MCF 10A (cell line): ENCODE data around the gene PCDHA4. TPM values are rescaled to one million over a fixed set of nuclear protein-coding genes. Genes with fewer than 3 reads are reported as not detected.
"Not testable (repeated sequence)": the region's sequence is repeated elsewhere in the genome, so short reads cannot be mapped to it uniquely, and the experiment has no call there.

Experiments used
- BruUV-seq: library from RNA; stranded (reverse); fragments of 400-500 nt; replicated peaks from 2 replicates; lab custom pipeline; 2021; lab: Mats Ljungman, UMichigan
- CTCF ChIA-PET: fragments of 300-600 bp; sonication (Branson Sonifier 250); formaldehyde crosslinking; extraction: SDS; loops from one replicate; lab custom pipeline; 2021; ENCODE audit warnings: antibody characterized with exemption, inconsistent platforms; lab: Yijun Ruan, JAX
- POLR2A ChIA-PET: fragments of 300-600, 350-650 bp; sonication (Branson Sonifier 250); formaldehyde crosslinking; extraction: SDS; loops from one replicate; lab custom pipeline; 2020; ENCODE audit warnings: antibody characterized with exemption, inconsistent platforms; lab: Yijun Ruan, JAX
- DNase-seq: peaks from one replicate; pipeline ENCODE4 v3.0.0-alpha.2; 2018; ENCODE audit not compliant: unreplicated experiment
- H3K27ac Mint-ChIP-seq: one replicate; pipeline ENCODE4 v1.8.0; 2022; ENCODE audit warnings: mild to moderate bottlenecking, low read depth, mixed read lengths; ENCODE audit not compliant: unreplicated experiment
- H3K27me3 Mint-ChIP-seq: one replicate; pipeline ENCODE4 v1.8.0; 2022; ENCODE audit warnings: mixed read lengths; ENCODE audit not compliant: insufficient read depth, unreplicated experiment
- H3K36me3 Mint-ChIP-seq: one replicate; pipeline ENCODE4 v1.8.0; 2022; ENCODE audit warnings: mild to moderate bottlenecking, moderate library complexity, mixed read lengths; ENCODE audit not compliant: insufficient read depth, unreplicated experiment
- H3K4me1 Mint-ChIP-seq: one replicate; pipeline ENCODE4 v1.8.0; 2022; ENCODE audit warnings: mixed read lengths; ENCODE audit not compliant: insufficient read depth, unreplicated experiment
- H3K4me3 Mint-ChIP-seq: one replicate; pipeline ENCODE4 v1.8.0; 2022; ENCODE audit warnings: mild to moderate bottlenecking, moderate library complexity, mixed read lengths; ENCODE audit not compliant: unreplicated experiment
- H3K9me3 Mint-ChIP-seq: one replicate; pipeline ENCODE4 v1.8.0; 2022; ENCODE audit warnings: mixed read lengths; ENCODE audit not compliant: unreplicated experiment
- intact Hi-C: fragments of 100-400 bp; cut with micrococcal nuclease; formaldehyde crosslinking; loops from 2 replicates; pipeline ENCODE4 v1.14.1; 2022
- total RNA-seq: library from RNA; stranded (reverse); gene quantifications from 2 replicates; pipeline ENCODE4 v1.2.3, GENCODE V29; 2022
- TF ChIP-seq, protein P1 (sequence below): fragments of 200-600 bp; IDR thresholded peaks from one replicate; pipeline ENCODE4 v1.8.0; 2022; ENCODE audit warnings: antibody characterized with exemption, mild to moderate bottlenecking; ENCODE audit not compliant: unreplicated experiment

PCDHA4 gene
- total RNA-seq, 1 experiment from 2014 or later, result 0.16 TPM

DNA sequence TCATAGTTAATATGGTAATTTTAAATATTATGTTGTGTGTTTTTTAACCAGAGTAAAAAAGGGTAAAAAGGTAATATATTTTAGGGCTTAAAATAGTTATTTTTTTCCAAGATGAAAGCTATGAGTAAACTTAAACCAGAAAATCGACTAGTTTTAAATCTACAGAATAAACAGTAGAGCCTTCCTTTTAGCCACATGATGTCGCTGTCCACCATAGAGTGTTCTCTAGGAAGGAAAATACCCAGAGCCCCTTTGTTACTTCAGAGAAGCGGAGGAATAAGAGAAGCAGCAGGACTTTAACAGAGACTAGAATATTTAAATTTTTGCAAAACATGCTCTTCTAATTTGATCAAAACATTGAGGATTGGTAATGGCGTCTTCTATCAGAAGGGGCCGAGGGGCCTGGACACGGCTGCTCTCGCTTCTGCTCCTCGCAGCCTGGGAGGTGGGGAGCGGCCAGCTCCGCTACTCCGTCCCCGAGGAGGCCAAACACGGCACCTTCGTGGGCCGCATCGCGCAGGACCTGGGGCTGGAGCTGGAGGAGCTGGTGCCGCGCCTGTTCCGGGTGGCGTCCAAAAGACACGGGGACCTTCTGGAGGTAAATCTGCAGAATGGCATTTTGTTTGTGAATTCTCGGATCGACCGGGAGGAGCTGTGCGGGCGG is 12.1 kb upstream of the PCDHA4 start, which contains the start of gene PCDHA2:
TSS of gene PCDHA2 (plus strand) at position 258 of the 664 bp plus-strand sequence.
- ChIA-PET POLR2A (no interaction called here), CTCF (interaction anchor here (0.9 to 1.1 kb wide), 3 partner anchors 11 to 423 kb away, joined by 3 read pairs; no protein-coding TSS in a partner anchor)
- Mint-ChIP-seq H3K27me3 (no peaks in the 10 kb centered on the region), H3K9me3 (peaks cover 15% of the 10 kb centered on the region), H3K27ac (no peak within 1 kb of the TSS), H3K4me3 (no peak within 1 kb of the TSS), H3K4me1 (no peaks in the 10 kb centered on the region), H3K36me3 (no peaks in the 10 kb centered on the region)
- DNase-seq, result no peak
- TF ChIP-seq, protein P1, sequence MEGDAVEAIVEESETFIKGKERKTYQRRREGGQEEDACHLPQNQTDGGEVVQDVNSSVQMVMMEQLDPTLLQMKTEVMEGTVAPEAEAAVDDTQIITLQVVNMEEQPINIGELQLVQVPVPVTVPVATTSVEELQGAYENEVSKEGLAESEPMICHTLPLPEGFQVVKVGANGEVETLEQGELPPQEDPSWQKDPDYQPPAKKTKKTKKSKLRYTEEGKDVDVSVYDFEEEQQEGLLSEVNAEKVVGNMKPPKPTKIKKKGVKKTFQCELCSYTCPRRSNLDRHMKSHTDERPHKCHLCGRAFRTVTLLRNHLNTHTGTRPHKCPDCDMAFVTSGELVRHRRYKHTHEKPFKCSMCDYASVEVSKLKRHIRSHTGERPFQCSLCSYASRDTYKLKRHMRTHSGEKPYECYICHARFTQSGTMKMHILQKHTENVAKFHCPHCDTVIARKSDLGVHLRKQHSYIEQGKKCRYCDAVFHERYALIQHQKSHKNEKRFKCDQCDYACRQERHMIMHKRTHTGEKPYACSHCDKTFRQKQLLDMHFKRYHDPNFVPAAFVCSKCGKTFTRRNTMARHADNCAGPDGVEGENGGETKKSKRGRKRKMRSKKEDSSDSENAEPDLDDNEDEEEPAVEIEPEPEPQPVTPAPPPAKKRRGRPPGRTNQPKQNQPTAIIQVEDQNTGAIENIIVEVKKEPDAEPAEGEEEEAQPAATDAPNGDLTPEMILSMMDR, result no peak
- intact Hi-C loops, result no loop called here
- BruUV-seq, result no TSS peak

- intact Hi-C loops, result no loop called here
- Mint-ChIP-seq H3K4me1 (no peaks in the 10 kb centered on the region), H3K9me3 (peaks cover 15% of the 10 kb centered on the region), H3K27ac (no peak overlapping the region), H3K4me3 (no peak overlapping the region), H3K27me3 (no peaks in the 10 kb centered on the region), H3K36me3 (no peaks in the 10 kb centered on the region)
- POLR2A ChIA-PET, result no interaction called here
- DNase-seq, result no peak
- TF ChIP-seq, protein P1, result no peak
- CTCF ChIA-PET, result interaction anchor here (0.9 to 1.1 kb wide), 2 partner anchors 11 to 422 kb away, joined by 3 read pairs; no protein-coding TSS in a partner anchor
- BruUV-seq, result no TSS peak
Observed at GRCh38 chr5:140795259-140795641, 11.6 kb upstream of the PCDHA4 start.

DNA sequence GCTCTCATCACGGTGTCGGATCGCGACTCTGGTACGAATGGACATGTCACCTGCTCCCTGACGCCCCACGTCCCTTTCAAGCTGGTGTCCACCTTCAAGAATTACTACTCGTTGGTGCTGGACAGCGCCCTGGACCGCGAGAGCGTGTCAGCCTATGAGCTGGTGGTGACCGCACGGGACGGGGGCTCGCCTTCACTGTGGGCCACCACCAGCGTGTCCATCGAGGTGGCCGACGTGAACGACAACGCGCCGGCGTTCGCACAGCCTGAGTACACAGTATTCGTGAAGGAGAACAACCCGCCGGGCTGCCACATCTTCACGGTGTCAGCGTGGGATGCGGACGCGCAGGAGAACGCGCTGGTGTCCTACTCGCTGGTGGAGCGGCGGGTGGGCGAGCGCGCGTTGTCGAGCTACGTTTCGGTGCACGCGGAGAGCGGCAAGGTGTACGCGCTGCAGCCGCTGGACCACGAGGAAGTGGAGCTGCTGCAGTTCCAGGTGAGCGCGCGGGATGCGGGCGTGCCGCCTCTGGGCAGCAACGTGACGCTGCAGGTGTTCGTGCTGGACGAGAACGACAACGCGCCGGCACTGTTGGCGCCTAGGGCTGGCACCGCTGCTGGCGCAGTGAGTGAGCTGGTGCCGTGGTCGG is 10.7 kb upstream of the PCDHA4 start:
- H3K36me3 Mint-ChIP-seq, H3K27ac Mint-ChIP-seq, H3K4me3 Mint-ChIP-seq, POLR2A ChIA-PET, BruUV-seq, DNase-seq, intact Hi-C loops, H3K27me3 Mint-ChIP-seq, H3K4me1 Mint-ChIP-seq: not testable (repeated sequence)
- peaks cover 15% of the 10 kb centered on the region for H3K9me3 Mint-ChIP-seq
- CTCF ChIA-PET, result interaction anchor here (1.1 kb wide), 1 partner anchor 421 kb away, joined by 3 read pairs; no protein-coding TSS in a partner anchor

DNA sequence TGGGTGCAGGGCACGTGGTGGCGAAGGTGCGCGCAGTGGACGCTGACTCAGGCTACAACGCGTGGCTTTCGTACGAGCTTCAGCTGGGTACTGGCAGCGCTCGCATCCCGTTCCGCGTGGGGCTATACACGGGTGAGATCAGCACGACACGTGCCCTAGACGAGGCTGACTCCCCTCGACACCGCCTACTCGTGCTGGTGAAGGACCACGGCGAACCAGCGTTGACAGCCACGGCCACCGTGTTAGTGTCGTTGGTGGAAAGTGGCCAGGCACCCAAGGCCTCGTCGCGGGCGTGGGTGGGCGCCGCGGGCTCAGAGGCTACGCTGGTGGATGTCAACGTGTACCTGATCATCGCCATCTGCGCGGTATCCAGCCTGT is 10.2 kb upstream of the PCDHA4 start:
- POLR2A ChIA-PET, result no interaction called here
- no peak for DNase-seq
- Mint-ChIP-seq H3K9me3 (peaks cover 15% of the 10 kb centered on the region), H3K27ac (no peak overlapping the region), H3K27me3 (no peaks in the 10 kb centered on the region), H3K4me3 (no peak overlapping the region), H3K36me3 (no peaks in the 10 kb centered on the region), H3K4me1 (no peaks in the 10 kb centered on the region)
- no TSS peak for BruUV-seq
- intact Hi-C loops, result no loop called here
- CTCF ChIA-PET, result interaction anchor here (0.7 kb wide), 1 partner anchor 9 kb away, joined by 3 read pairs; no protein-coding TSS in a partner anchor
- TF ChIP-seq, protein P1, result no peak
